ENCODE measurements around the gene GPATCH3.
"Not testable (repeated sequence)": the region's sequence is repeated elsewhere in the genome, so short reads cannot be mapped to it uniquely, and the experiment has no call there.

GPATCH3 gene

GRCh38 chr1:26848941-26849774 is 51.1 kb downstream of the GPATCH3 start:
- Histone ChIP-seq H3K9me3 (ENCODE audit: severe bottlenecking) (no peaks in the 10 kb centered on the region), H3K27me3 (ENCODE audit: insufficient read depth, low read depth, severe bottlenecking) (no peaks in the 10 kb centered on the region), H3K27ac (no peak overlapping the region), H3K36me3 (peaks cover 58% of the 10 kb centered on the region), H3K4me3 (ENCODE audit: low read depth, low read length) (no peak overlapping the region)
- no peak for TF ChIP-seq CTCF (IDR thresholded peaks at IDR 0.05; ENCODE audit: low read depth, low read length)
- no peak for DNase-seq

DNA sequence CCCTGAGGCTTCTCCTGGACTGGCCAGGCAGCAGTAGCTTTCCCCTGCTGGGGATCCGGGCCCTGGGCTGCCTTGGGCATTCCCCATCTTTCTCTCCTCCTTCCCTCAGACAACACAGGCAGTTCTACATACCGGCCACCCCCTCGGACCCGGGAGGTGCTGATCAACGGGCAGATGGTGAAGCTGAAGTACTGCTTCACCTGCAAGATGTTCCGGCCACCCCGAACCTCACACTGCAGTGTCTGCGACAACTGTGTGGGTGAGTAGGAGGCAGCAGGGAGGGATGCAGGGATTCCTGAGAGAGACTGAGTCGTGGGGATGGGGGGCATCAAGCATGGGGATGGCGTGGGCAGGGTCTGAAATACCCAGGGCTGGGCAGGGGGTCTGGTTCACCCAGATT is 51.8 kb downstream of the GPATCH3 start:
- no peak overlapping the region for H3K4me3 ChIP-seq (ENCODE audit: low read depth, low read length)
- no peaks in the 10 kb centered on the region for H3K27me3 ChIP-seq (ENCODE audit: insufficient read depth, low read depth, severe bottlenecking)
- H3K9me3 ChIP-seq (ENCODE audit: severe bottlenecking) = no peaks in the 10 kb centered on the region
- no peak overlapping the region for H3K27ac ChIP-seq
- TF ChIP-seq CTCF (IDR thresholded peaks at IDR 0.05; ENCODE audit: low read depth, low read length) = no peak
- no peak for DNase-seq
- peaks cover 55% of the 10 kb centered on the region for H3K36me3 ChIP-seq

DNA sequence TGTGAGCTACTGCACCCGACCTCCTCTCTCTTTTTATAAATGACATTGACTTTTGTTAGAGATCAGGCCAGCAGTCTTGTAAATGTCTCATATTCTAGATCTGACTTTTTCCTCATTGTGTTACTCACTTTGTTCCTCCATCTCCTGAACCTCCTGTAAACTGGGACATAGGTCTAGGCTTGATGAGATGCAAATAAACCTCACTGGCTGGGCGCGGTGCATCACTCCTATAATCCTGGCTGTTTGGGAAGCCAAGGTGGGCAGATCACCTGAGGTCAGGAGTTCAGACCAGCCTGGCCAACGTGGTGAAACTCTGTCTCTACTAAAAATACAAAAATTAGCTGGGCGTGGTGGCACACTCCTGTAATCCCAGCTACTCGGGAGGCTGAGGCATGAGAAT is 52.4 kb downstream of the GPATCH3 start:
- not testable (repeated sequence) for DNase-seq; H3K4me3 ChIP-seq (ENCODE audit: low read depth, low read length); H3K9me3 ChIP-seq (ENCODE audit: severe bottlenecking); H3K27me3 ChIP-seq (ENCODE audit: insufficient read depth, low read depth, severe bottlenecking); H3K27ac ChIP-seq
- peaks cover 48% of the 10 kb centered on the region for H3K36me3 ChIP-seq

DNA sequence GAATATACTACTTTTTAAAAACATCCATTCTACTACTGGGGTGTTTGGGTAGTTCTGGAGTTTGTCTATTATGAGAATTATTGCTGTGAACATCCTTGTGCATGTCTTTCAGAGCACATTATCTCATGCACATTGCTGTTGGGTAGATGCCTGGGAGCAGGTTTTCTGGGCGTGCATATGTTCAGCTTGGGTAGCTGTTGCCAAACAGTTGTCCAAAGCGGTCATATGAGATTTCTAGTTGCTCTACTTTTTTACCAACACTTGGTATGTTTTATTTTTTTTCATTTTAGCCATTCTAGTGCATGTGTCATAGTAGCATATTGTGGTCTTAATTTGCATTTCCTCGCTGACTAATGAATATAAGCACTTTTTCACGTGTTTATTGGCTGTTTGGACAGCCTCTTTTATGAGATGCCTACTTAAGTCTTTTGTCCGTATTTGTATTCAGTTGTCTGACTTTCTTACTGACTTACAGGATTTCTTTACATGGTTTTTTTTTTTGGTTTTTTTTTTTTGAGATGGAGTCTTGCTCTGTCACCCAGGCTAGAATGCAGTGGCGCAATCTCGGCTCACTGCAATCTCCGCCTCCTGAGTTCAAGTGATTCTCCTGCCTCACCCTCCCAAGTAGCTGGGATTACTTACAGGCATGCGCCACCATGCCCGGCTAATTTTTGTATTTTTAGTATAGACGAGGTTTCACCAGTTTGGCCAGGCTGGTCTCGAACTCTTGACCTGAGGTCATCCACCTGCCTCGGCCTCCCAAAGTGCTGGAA is 55.7 kb downstream of the GPATCH3 start:
- Histone ChIP-seq H3K4me3 (ENCODE audit: low read depth, low read length) (no peak overlapping the region), H3K27me3 (ENCODE audit: insufficient read depth, low read depth, severe bottlenecking) (no peaks in the 10 kb centered on the region), H3K27ac (no peak overlapping the region), H3K9me3 (ENCODE audit: severe bottlenecking) (no peaks in the 10 kb centered on the region), H3K36me3 (peaks cover 43% of the 10 kb centered on the region)
- TF ChIP-seq CTCF (IDR thresholded peaks at IDR 0.05; ENCODE audit: low read depth, low read length) = no peak
- DNase-seq = no peak
